Activated CD8-positive, alpha-beta memory T cell treated with anti-CD3 and anti-CD28 coated beads, Interleukin-2, amount 50 U/mL, for 1 hour (primary cell): ENCODE results near the gene SLC17A2.

Source experiments
- DNase-seq: peaks from one replicate; pipeline ENCODE4 v3.0.0-alpha.2; 2020; ENCODE audit errors: extremely low read depth

The SLC17A2 gene

GRCh38 chr6:25919657-25920056 lies 10.8 kb downstream of the SLC17A2 start:
- no peak for DNase-seq

GRCh38 chr6:25918083-25918683 lies 12.3 kb downstream of the SLC17A2 start:
- no peak for DNase-seq

GRCh38 chr6:25916789-25917490 lies 13.6 kb downstream of the SLC17A2 start:
- DNase-seq, result no peak

GRCh38 chr6:25916330-25916729 lies 14.2 kb downstream of the SLC17A2 start:
- no peak for DNase-seq

- DNase-seq, result no peak
Measured at GRCh38 chr6:25913741-25914140, 16.8 kb downstream of the SLC17A2 start.

- DNase-seq, result no peak
Measured at GRCh38 chr6:25911351-25911750, 19.1 kb downstream of the SLC17A2 start.

GRCh38 chr6:25907475-25908014 lies 22.9 kb downstream of the SLC17A2 start:
- DNase-seq, result no peak

GRCh38 chr6:25903467-25904099 lies 26.9 kb downstream of the SLC17A2 start:
- no peak for DNase-seq

- no peak for DNase-seq
Measured at GRCh38 chr6:25902071-25902470, 28.4 kb downstream of the SLC17A2 start.

- no peak for DNase-seq
Measured at GRCh38 chr6:25900843-25901242, 29.6 kb downstream of the SLC17A2 start.

- no peak for DNase-seq
Measured at GRCh38 chr6:25899580-25900408, 30.7 kb downstream of the SLC17A2 start.

GRCh38 chr6:25899123-25899522 lies 31.4 kb downstream of the SLC17A2 start:
- no peak for DNase-seq

GRCh38 chr6:25898289-25898977 lies 32.1 kb downstream of the SLC17A2 start:
- DNase-seq, result no peak

GRCh38 chr6:25896252-25896651 lies 34.2 kb downstream of the SLC17A2 start:
- no peak for DNase-seq

- no peak for DNase-seq
Measured at GRCh38 chr6:25895771-25896170, 34.7 kb downstream of the SLC17A2 start.

- DNase-seq, result no peak
Measured at GRCh38 chr6:25893778-25894177, 36.7 kb downstream of the SLC17A2 start.

GRCh38 chr6:25892877-25893276 lies 37.6 kb downstream of the SLC17A2 start:
- no peak for DNase-seq

- DNase-seq, result no peak
Measured at GRCh38 chr6:25889877-25890853, 40.3 kb downstream of the SLC17A2 start.

GRCh38 chr6:25888626-25889025 lies 41.9 kb downstream of the SLC17A2 start:
- no peak for DNase-seq

GRCh38 chr6:25886066-25886465 lies 44.4 kb downstream of the SLC17A2 start:
- no peak for DNase-seq
